Measurements from ENCODE around the gene GPR55. TPM values are rescaled to one million over a fixed set of nuclear protein-coding genes. Genes with fewer than 3 reads are reported as not detected.

Gene GPR55
- total and polyA plus RNA-seq, 7 donors, result 0.01 to 0.32 (median 0.03) TPM; not detected in 4

DNA sequence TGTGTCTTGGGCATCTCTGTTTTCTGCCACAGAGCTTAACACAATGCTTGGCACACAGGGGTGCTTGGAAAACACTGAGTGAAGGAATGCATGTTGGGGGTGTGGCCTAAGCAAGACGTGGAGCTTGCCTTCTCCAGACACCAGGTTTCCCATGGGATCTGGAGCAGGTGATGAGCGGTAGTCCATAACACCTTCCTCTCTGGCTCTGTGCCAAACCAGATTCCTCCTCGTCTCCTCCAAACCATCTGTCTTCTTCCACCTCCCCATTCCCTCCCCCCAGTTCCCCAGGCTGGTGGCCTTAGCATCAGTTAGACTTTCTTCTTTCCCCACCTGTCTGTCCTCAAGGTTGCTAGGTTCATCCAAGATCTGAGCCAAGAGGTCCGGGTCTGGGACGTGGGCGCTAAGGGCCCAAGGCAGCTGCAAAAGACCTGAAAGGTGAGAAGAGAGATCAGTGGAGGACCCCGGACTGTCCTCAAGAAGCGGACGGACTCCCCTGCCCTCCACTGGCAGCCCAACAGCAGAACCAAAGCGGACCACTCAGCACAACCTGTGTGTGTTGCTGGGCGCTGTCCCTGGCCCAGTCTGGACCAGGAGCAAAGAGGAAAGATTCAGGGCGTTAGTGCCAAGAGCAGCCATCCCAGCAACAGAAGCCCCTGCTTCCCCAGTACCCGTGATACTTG is 61.5 kb downstream of the GPR55 start:
- Histone ChIP-seq H3K27me3 (ENCODE audit: insufficient read depth in 3 of 3, low read length in 2 of 3) (peaks cover 0 to 36% (median 11%) of the 10 kb centered on the region in 3 donors), H3K9me3 (no peaks in the 10 kb centered on the region), H3K4me1 (no peaks in the 10 kb centered on the region), H3K4me3 (no peak overlapping the region), H3K36me3 (ENCODE audit: insufficient read depth in 1 of 2, low read depth in 1 of 2) (no peaks in the 10 kb centered on the region), H3K27ac (no peak overlapping the region)
- DNase-seq (no peak), ATAC-seq (no peak)
- TF ChIP-seq, protein P1, sequence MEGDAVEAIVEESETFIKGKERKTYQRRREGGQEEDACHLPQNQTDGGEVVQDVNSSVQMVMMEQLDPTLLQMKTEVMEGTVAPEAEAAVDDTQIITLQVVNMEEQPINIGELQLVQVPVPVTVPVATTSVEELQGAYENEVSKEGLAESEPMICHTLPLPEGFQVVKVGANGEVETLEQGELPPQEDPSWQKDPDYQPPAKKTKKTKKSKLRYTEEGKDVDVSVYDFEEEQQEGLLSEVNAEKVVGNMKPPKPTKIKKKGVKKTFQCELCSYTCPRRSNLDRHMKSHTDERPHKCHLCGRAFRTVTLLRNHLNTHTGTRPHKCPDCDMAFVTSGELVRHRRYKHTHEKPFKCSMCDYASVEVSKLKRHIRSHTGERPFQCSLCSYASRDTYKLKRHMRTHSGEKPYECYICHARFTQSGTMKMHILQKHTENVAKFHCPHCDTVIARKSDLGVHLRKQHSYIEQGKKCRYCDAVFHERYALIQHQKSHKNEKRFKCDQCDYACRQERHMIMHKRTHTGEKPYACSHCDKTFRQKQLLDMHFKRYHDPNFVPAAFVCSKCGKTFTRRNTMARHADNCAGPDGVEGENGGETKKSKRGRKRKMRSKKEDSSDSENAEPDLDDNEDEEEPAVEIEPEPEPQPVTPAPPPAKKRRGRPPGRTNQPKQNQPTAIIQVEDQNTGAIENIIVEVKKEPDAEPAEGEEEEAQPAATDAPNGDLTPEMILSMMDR (IDR thresholded peaks at IDR 0.05), result no peak
- WGBS, 3 donors, result 67 to 74% (median 73%) methylated on average over 13 of the region's 13 CpGs
- intact Hi-C loops (cut with DNase I), result no loop called here

DNA sequence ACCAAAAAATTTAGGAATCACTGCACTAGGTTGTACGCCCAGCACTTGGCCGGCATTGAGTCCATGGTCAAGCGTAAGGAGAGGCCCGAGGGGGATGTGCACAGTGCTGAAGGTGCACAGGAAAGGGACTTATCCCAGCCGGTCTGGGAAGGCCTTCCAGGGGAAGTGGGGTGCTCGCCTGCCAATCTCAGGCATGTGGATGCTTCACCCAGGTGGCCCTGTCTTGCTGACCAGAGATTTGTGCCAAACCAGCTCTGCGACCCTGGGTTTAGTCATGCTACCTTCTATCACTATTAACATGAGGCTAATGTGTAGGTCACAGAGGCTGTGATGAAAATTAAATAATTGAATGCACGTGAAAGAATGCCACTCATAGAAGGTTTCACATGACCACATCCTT is 62.0 kb downstream of the GPR55 start:
- Histone ChIP-seq H3K4me1 (no peaks in the 10 kb centered on the region), H3K27ac (no peak overlapping the region), H3K9me3 (no peaks in the 10 kb centered on the region), H3K4me3 (no peak overlapping the region), H3K36me3 (ENCODE audit: insufficient read depth in 1 of 2, low read depth in 1 of 2) (no peaks in the 10 kb centered on the region), H3K27me3 (ENCODE audit: insufficient read depth in 3 of 3, low read length in 2 of 3) (peaks cover 0 to 41% (median 11%) of the 10 kb centered on the region in 3 donors)
- ATAC-seq (no peak), DNase-seq (no peak)
- intact Hi-C loops (cut with DNase I), result no loop called here
- WGBS, 3 donors, result 58 to 70% (median 68%) methylated on average over 8 of the region's 8 CpGs
- TF ChIP-seq, protein P1 (IDR thresholded peaks at IDR 0.05), result no peak

DNA sequence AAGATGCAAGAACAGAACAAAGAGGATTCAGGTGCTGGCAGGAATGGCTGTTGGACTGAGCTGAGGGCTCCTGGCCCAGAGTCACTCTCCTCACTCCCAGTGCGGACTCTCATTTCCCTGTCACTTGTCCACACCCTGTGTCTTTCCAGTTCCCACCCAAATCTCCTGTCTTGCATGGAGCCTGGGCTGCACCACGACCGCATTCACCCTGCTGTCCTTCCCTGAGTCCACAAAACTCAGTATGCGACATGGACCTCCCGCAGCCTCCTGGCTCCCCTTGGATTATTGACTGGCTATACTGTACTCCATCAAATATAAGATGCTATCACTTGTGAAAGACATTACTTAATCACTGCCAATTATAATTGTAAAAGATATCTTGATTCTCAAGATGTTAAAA is 62.8 kb downstream of the GPR55 start:
- Histone ChIP-seq H3K4me1 (no peaks in the 10 kb centered on the region), H3K27ac (no peak overlapping the region), H3K9me3 (no peaks in the 10 kb centered on the region), H3K36me3 (ENCODE audit: insufficient read depth in 1 of 2, low read depth in 1 of 2) (no peaks in the 10 kb centered on the region), H3K4me3 (no peak overlapping the region), H3K27me3 (ENCODE audit: insufficient read depth in 3 of 3, low read length in 2 of 3) (peaks cover 0 to 48% (median 11%) of the 10 kb centered on the region in 3 donors)
- TF ChIP-seq, protein P1 (IDR thresholded peaks at IDR 0.05), result no peak
- intact Hi-C loops (cut with DNase I), result no loop called here
- WGBS, 3 donors, result 76 to 85% (median 80%) methylated on average over 5 of the region's 5 CpGs
- DNase-seq (no peak), ATAC-seq (no peak)

DNA sequence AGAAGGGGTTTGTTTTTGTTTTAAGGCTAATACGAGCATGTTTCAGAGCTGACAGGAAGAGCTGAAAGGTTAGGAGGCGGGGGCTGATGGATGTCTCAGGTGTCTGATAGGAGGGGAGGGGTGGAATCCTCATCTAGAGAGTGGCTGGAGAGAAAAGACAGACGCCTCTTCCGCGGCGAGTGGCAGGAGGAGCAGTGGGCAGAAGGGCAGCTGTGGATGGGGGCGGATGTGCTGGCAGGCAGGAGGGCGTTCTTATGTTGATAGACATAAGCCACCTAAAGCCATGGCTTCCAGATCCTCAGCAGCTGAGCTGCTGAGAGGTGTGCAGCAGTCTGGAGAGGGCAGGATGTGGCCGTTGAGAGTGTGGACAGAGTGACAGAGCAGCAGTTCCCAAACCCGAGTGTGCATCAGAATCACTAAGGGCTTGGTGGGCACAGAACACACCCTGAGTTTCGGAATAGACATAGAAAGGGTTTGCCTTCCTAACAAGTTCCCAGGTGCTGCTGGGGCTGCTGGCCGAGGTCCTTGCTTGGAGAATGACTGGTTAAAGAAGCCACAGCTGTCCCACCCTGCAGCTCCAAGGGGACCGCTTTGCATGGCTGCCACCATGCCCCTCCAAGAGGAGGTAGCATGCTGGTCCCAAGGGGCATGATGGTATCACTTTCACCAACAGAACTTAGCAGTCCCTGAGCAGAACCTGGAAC is 63.3 kb downstream of the GPR55 start:
- H3K27me3 ChIP-seq (ENCODE audit: insufficient read depth in 3 of 3, low read length in 2 of 3), result peaks cover 0 to 53% (median 11%) of the 10 kb centered on the region in 3 donors
- H3K4me1 ChIP-seq, result no peaks in the 10 kb centered on the region
- H3K27ac ChIP-seq, result no peak overlapping the region
- DNase-seq, result no peak
- 31 to 32% (median 31%) methylated on average over 13 of the region's 13 CpGs for WGBS, 3 donors
- ATAC-seq, result no peak
- no peak overlapping the region for H3K4me3 ChIP-seq
- H3K9me3 ChIP-seq, result no peaks in the 10 kb centered on the region
- intact Hi-C loops (cut with DNase I), result no loop called here
- TF ChIP-seq, protein P1 (IDR thresholded peaks at IDR 0.05), result no peak
- H3K36me3 ChIP-seq (ENCODE audit: insufficient read depth in 1 of 2, low read depth in 1 of 2), result no peaks in the 10 kb centered on the region

Other genes with a start within 250 kb of the GPR55 start
- 100 to 1,000 TPM; 107 to 139 (median 128) TPM for gene CAB39, start 212.4 kb downstream of the GPR55 start, total RNA-seq
- gene CAB39, start 212.4 kb downstream of the GPR55 start, polyA plus RNA-seq, result 100 to 1,000 TPM in 1 of 3 donors, 10 to 100 TPM in 2; 36.0 to 166 (median 55.3) TPM
- 10 to 100 TPM in 2 of 4 donors, 1 to 10 TPM in 2; 9.0 to 20.3 (median 10.6) TPM for gene ITM2C, start 60.3 kb downstream of the GPR55 start, total RNA-seq
- 10 to 100 TPM in 2 of 3 donors, 1 to 10 TPM in 1; 9.1 to 12.6 (median 11.5) TPM for gene ITM2C, start 60.3 kb downstream of the GPR55 start, polyA plus RNA-seq
- gene SPATA3, start 70.9 kb upstream of the GPR55 start, total RNA-seq, result not detected
- gene SPATA3, start 70.9 kb upstream of the GPR55 start, polyA plus RNA-seq, result not detected
- gene C2orf72, start 112.3 kb upstream of the GPR55 start, total RNA-seq, result under 1 TPM in 1 of 4 donors, not detected in 3; 0.12 TPM
- gene C2orf72, start 112.3 kb upstream of the GPR55 start, polyA plus RNA-seq, result under 1 TPM in 2 of 3 donors, not detected in 1; 0.03 to 0.05 TPM
- 100 to 1,000 TPM; 125 to 170 (median 154) TPM for gene PSMD1, start 131.6 kb upstream of the GPR55 start, total RNA-seq
- gene PSMD1, start 131.6 kb upstream of the GPR55 start, polyA plus RNA-seq, result 100 to 1,000 TPM in 2 of 3 donors, 10 to 100 TPM in 1; 74.4 to 159 (median 122) TPM
- gene HTR2B, start 199.8 kb upstream of the GPR55 start, total RNA-seq, result under 1 TPM in 3 of 4 donors, not detected in 1; 0.17 to 0.54 (median 0.24) TPM
- gene HTR2B, start 199.8 kb upstream of the GPR55 start, polyA plus RNA-seq, result under 1 TPM in 2 of 3 donors, not detected in 1; 0.08 to 0.13 TPM